Measurements from ENCODE around the gene KRT3. TPM values are rescaled to one million over a fixed set of nuclear protein-coding genes. Genes with fewer than 3 reads are reported as not detected.

Gene KRT3
- total RNA-seq, 1 donor from 2014 or later: not detected

GRCh38 chr12:52820521-52820920, 24.6 kb upstream of the KRT3 start:
- DNase-seq: no peak
- no peak for TF ChIP-seq CTCF (IDR thresholded peaks at IDR 0.05)
- no peak overlapping the region for H3K4me3 ChIP-seq

GRCh38 chr12:52819731-52820510, 24.0 kb upstream of the KRT3 start:
- no peaks in the 10 kb centered on the region for H3K36me3 ChIP-seq
- intact Hi-C loops (cut with DNase I): no loop called here
- H3K4me1 ChIP-seq: peaks cover 8% of the 10 kb centered on the region
- ATAC-seq: no peak
- H3K9me3 ChIP-seq: no peaks in the 10 kb centered on the region
- H3K27ac ChIP-seq: no peak overlapping the region
- no peak for TF ChIP-seq CTCF (IDR thresholded peaks at IDR 0.05)
- no peak for DNase-seq
- H3K4me3 ChIP-seq: no peak overlapping the region
- H3K27me3 ChIP-seq: peaks cover 39% of the 10 kb centered on the region

More at GRCh38 chr12:52820521-52820920, 24.6 kb upstream of the KRT3 start:
- Histone ChIP-seq H3K9me3 (no peaks in the 10 kb centered on the region), H3K27me3 (peaks cover 39% of the 10 kb centered on the region), H3K4me1 (peaks cover 8% of the 10 kb centered on the region), H3K36me3 (no peaks in the 10 kb centered on the region), H3K27ac (no peak overlapping the region)
- ATAC-seq: no peak
- intact Hi-C loops (cut with DNase I): no loop called here

GRCh38 chr12:52818887-52819420, 23.0 kb upstream of the KRT3 start:
- H3K27ac ChIP-seq: no peak overlapping the region
- peaks cover 18% of the 10 kb centered on the region for H3K4me1 ChIP-seq
- intact Hi-C loops (cut with DNase I): no loop called here
- H3K4me3 ChIP-seq: no peak overlapping the region
- peaks cover 39% of the 10 kb centered on the region for H3K27me3 ChIP-seq
- DNase-seq: no peak
- no peak for ATAC-seq
- no peak for TF ChIP-seq CTCF (IDR thresholded peaks at IDR 0.05)
- no peaks in the 10 kb centered on the region for H3K9me3 ChIP-seq
- H3K36me3 ChIP-seq: no peaks in the 10 kb centered on the region

GRCh38 chr12:52818388-52818787, 22.5 kb upstream of the KRT3 start:
- intact Hi-C loops (cut with DNase I): no loop called here
- ATAC-seq: no peak
- no peak for TF ChIP-seq CTCF (IDR thresholded peaks at IDR 0.05)
- H3K4me3 ChIP-seq: no peak overlapping the region
- peaks cover 36% of the 10 kb centered on the region for H3K27me3 ChIP-seq
- no peaks in the 10 kb centered on the region for H3K36me3 ChIP-seq
- no peak overlapping the region for H3K27ac ChIP-seq
- no peaks in the 10 kb centered on the region for H3K9me3 ChIP-seq
- DNase-seq: no peak
- H3K4me1 ChIP-seq: peaks cover 20% of the 10 kb centered on the region

GRCh38 chr12:52817699-52818238, 21.9 kb upstream of the KRT3 start:
- Histone ChIP-seq H3K4me3 (no peak overlapping the region), H3K27me3 (peaks cover 32% of the 10 kb centered on the region), H3K4me1 (peaks cover 20% of the 10 kb centered on the region), H3K27ac (no peak overlapping the region), H3K9me3 (no peaks in the 10 kb centered on the region), H3K36me3 (no peaks in the 10 kb centered on the region)
- TF ChIP-seq CTCF (IDR thresholded peaks at IDR 0.05): no peak
- ATAC-seq (no peak), DNase-seq (no peak)
- intact Hi-C loops (cut with DNase I): no loop called here

Measured in upper lobe of right lung (tissue), 1 donor.